HFFc6 (cell line): ENCODE data around the gene DBF4B. TPM values are rescaled to one million over a fixed set of nuclear protein-coding genes. Genes with fewer than 3 reads are reported as not detected.
"Not testable (repeated sequence)": the region's sequence is repeated elsewhere in the genome, so short reads cannot be mapped to it uniquely, and the experiment has no call there.

Experiments used
- DNase-seq: peaks from one replicate; pipeline ENCODE4 v3.0.0-alpha.2; 2018
- H3K27ac Mint-ChIP-seq: 2 replicates; pipeline ENCODE4 v1.8.0; 2020; ENCODE audit warnings: mild to moderate bottlenecking, mixed read lengths
- H3K27me3 Mint-ChIP-seq: 2 replicates; pipeline ENCODE4 v1.8.0; 2021; ENCODE audit warnings: mild to moderate bottlenecking, moderate library complexity, mixed read lengths; ENCODE audit not compliant: insufficient read depth
- H3K36me3 Mint-ChIP-seq: 2 replicates; pipeline ENCODE4 v1.8.0; 2021; ENCODE audit warnings: low read depth, mixed read lengths
- H3K4me1 Mint-ChIP-seq: 2 replicates; pipeline ENCODE4 v1.8.0; 2020; ENCODE audit warnings: low read depth, mixed read lengths
- H3K4me3 Mint-ChIP-seq: 2 replicates; pipeline ENCODE4 v1.8.0; 2020; ENCODE audit warnings: mild to moderate bottlenecking, moderate library complexity, mixed read lengths
- H3K9me3 Mint-ChIP-seq: 2 replicates; pipeline ENCODE4 v1.8.0; 2020; ENCODE audit warnings: mild to moderate bottlenecking, mixed read lengths
- total RNA-seq, 6 experiments: library from RNA; stranded (reverse); fragmentation: NEBNext Ultra II Directional; extraction: Animal tissue kit (Norgen Biotek cat#: 25700); gene quantifications; 2 replicates in 1 of 6; 3 replicates in 5 of 6; pipeline ENCODE4 v1.2.3, GENCODE V29; 2021
- TF ChIP-seq, protein P1 (sequence below): fragments of 200-600 bp; sonication (generic); IDR thresholded peaks from 2 replicates; pipeline ENCODE4 v1.5.0; 2021; ENCODE audit warnings: antibody characterized with exemption, mild to moderate bottlenecking

The DBF4B gene
- total RNA-seq, 6 experiments from 2014 or later = 5.5 to 11.9 (median 10.8) TPM

DNA sequence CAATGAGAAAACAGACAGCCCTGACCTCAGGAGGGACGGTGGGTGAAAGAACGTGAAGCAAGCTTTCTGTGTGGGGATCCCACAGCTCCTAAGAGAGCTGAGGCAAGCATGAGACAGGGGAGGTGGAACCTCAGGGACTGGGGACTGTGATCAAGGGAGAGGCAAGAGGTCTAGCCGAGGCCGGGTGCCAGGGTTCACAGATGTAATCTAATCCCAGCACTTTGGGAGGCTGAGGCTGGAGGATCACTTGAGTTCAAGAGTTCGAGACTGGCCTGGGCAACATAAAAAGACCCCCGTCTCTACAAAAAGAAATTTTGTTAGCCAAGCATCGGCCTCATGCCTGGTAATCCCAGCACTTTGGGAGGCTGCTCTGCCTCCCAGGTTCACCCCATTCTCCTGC is 45.8 kb downstream of the DBF4B start:
- Mint-ChIP-seq H3K9me3 (no peaks in the 10 kb centered on the region), H3K4me3 (no peak overlapping the region), H3K4me1 (no peaks in the 10 kb centered on the region), H3K27ac (no peak overlapping the region), H3K27me3 (peaks cover 10% of the 10 kb centered on the region), H3K36me3 (no peaks in the 10 kb centered on the region)
- no peak for DNase-seq
- TF ChIP-seq, protein P1, sequence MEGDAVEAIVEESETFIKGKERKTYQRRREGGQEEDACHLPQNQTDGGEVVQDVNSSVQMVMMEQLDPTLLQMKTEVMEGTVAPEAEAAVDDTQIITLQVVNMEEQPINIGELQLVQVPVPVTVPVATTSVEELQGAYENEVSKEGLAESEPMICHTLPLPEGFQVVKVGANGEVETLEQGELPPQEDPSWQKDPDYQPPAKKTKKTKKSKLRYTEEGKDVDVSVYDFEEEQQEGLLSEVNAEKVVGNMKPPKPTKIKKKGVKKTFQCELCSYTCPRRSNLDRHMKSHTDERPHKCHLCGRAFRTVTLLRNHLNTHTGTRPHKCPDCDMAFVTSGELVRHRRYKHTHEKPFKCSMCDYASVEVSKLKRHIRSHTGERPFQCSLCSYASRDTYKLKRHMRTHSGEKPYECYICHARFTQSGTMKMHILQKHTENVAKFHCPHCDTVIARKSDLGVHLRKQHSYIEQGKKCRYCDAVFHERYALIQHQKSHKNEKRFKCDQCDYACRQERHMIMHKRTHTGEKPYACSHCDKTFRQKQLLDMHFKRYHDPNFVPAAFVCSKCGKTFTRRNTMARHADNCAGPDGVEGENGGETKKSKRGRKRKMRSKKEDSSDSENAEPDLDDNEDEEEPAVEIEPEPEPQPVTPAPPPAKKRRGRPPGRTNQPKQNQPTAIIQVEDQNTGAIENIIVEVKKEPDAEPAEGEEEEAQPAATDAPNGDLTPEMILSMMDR = no peak

DNA sequence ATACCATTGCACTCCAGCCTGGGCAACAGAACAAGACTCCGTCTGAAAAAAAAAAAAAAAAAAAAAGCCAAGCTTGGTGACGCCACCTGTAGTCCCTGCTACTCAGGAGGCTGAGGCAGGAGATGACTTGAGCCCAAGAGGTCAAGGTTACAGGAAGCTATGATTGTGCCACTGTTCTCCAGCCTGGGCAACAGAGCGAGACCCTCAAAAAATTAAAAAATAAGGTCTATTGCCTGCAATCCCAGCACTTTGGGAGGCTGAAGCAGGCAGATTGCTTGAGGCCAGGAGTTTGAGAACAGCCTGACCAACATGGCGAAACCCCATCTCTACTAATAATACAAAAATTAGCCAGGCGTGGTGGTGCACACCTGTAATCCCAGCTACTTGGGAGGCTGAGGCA is 46.7 kb downstream of the DBF4B start:
- H3K36me3 Mint-ChIP-seq = not testable (repeated sequence)

DNA sequence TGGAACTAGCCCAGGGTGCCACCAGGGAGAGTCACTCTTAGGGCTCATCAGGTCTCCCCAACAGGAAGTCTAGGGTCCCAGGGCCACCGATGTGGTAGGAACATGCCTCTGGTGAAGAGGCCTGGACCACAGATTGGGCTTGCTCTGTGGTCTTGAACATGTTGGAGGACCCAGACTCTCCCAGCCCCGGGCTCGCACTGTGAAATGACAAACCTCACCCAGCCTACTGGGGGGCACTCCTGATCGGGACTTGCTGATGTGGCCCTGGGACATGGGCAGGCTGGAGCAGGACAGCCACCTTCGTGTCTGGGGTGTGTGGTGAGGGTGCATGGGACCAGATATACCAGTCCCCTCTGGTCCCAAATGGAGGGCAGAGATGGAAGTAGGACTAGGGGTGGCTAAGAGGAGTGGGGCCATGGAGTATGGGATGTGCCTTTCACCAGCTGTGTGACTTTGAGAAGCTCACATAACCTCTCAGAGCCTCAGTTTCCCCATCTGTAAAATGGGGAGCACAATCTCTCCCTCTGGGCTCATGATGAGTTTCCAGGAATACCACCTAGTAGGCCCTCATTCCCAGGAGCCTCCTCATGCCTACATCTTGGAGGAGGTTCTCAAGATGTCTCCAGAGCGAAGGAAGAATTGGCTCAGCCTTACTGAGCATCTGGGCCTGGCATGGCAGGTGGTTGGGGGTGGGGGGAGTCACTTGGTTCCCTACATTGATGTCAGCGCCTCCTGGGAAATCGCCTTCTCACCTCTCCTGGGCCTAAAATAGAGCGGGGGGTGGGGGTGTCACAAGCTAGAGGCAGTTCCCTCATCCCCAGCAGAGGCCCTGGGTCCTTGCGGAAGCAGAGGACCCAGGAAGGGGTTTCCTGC is 48.8 kb downstream of the DBF4B start:
- H3K9me3 Mint-ChIP-seq = no peaks in the 10 kb centered on the region
- H3K4me3 Mint-ChIP-seq = no peak overlapping the region
- H3K27ac Mint-ChIP-seq = no peak overlapping the region
- no peaks in the 10 kb centered on the region for H3K36me3 Mint-ChIP-seq
- no peaks in the 10 kb centered on the region for H3K4me1 Mint-ChIP-seq
- TF ChIP-seq, protein P1 = no peak
- no peak for DNase-seq
- H3K27me3 Mint-ChIP-seq = peaks cover 15% of the 10 kb centered on the region

More for the DNA sequence above, 46.7 kb downstream of the DBF4B start:
- not testable (repeated sequence) for H3K4me3 Mint-ChIP-seq, DNase-seq, H3K27ac Mint-ChIP-seq, H3K9me3 Mint-ChIP-seq, H3K4me1 Mint-ChIP-seq
- H3K27me3 Mint-ChIP-seq = peaks cover 10% of the 10 kb centered on the region

DNA sequence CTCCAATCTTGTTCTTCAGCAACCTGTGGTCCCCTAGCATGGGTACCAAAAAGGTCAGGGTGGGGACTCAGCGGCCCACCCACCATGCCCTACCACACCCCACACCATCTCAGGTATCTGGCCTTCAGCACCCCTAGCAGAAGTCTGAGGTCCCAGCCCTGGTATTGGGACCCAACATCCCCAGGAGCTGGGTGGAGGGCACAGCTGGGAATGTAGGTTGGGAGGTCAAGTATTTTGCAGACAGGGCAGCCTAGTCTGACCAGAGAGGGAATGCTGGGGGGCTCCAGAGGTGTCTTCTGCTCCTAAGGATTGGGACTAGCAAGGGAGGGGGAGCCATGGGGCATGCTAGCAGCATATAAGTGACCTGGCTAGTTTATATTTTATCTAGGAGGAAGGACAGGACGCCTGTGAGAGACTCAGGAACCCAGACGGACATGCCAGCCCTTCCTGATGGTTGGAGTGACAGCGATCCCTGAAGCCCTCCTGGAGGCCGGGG is 49.5 kb downstream of the DBF4B start:
- no peak for DNase-seq
- TF ChIP-seq, protein P1 = no peak
- H3K36me3 Mint-ChIP-seq = no peaks in the 10 kb centered on the region
- H3K27me3 Mint-ChIP-seq = peaks cover 15% of the 10 kb centered on the region
- no peak overlapping the region for H3K27ac Mint-ChIP-seq
- H3K4me1 Mint-ChIP-seq = no peaks in the 10 kb centered on the region
- H3K4me3 Mint-ChIP-seq = peak overlapping the region; percentile 56
- no peaks in the 10 kb centered on the region for H3K9me3 Mint-ChIP-seq

DNA sequence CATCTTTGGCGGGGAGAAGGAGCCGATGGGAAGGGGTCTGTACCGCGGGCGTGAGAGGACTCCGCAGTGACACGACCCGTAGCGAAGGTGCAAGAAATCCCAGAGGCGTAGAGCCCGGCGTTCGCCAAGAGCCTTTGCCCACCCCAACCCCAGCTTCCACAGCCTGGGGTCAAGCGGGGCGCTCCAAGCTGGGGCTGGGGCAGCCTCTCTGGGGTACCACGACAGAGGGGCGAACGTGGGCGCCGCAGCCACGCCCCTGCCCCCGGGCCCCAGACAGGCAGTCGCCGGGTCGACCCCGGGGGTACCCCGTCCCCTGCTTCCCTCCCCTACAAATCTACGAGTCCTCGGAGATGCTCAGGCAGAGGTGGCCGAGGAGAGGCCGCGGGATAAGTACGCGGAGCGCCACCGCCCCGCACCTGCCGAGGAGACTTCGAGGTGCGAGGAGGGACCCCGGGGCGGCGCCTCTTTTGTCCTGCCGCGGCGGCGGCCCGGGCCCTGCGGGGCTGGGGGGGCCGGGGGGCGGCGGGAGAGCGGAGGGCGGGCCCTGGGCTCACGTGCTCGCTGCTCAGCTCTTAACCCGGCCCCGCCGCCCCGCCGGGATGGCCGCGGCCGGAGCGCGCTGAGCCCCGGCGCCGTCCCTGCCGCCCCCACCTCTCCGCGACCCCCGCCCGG is 50.1 kb downstream of the DBF4B start, which contains the start of gene ADAM11:
ADAM11 (plus strand) TSS at position 575 of the 672 bp plus-strand sequence. CDS start 212 bp downstream, outside the sequence.
- Mint-ChIP-seq H3K36me3 (no peaks in the 10 kb centered on the region), H3K27me3 (peaks cover 15% of the 10 kb centered on the region), H3K4me3 (peak within 1 kb of the TSS; percentile 56), H3K4me1 (no peaks in the 10 kb centered on the region), H3K9me3 (no peaks in the 10 kb centered on the region), H3K27ac (no peak within 1 kb of the TSS)
- TF ChIP-seq, protein P1 = no peak
- no peak for DNase-seq
